K562 (cell line): ENCODE measurements around the gene COL23A1. TPM values are rescaled to one million over a fixed set of nuclear protein-coding genes. Genes with fewer than 3 reads are reported as not detected.

Source experiments
- ATAC-seq: fragments of 200-7000 bp; cut with Tn5 transposase; 3 replicates; pipeline ENCODE4 v1.9.1; 2020; ENCODE audit warnings: moderate library complexity
- BruUV-seq: library from RNA; stranded (reverse); fragments of 400-500 nt; replicated peaks from 2 replicates; lab custom pipeline; 2021; lab: Mats Ljungman, UMichigan
- CTCF ChIA-PET: fragments of 300-600 bp; formaldehyde crosslinking; extraction: SDS; loops from one replicate; lab custom pipeline; 2021; ENCODE audit warnings: low intra/inter-chr PET ratio; lab: Yijun Ruan, JAX
- POLR2A ChIA-PET: fragments of 300-600, 350-650 bp; sonication (Branson Sonifier 250); formaldehyde crosslinking; extraction: SDS; loops from one replicate; lab custom pipeline; 2021; ENCODE audit warnings: antibody characterized with exemption, inconsistent platforms; lab: Yijun Ruan, JAX
- DNase-seq, 4 experiments: peaks; one replicate each; pipeline versions ENCODE4 v3.0.0 to v3.0.0-alpha.2; 2011 to 2018; ENCODE audit warnings: low spot score in 3 of 4, mixed read lengths in 3 of 4; ENCODE audit errors: extremely low read depth in 1 of 4
- FAIRE-seq: peaks from 2 replicates; lab custom pipeline; 2011; peaks lifted over from hg19 to GRCh38; lab: Jason Lieb, UNC
- H2AFZ ChIP-seq: 2 replicates; pipeline ENCODE4 v1.6.0; 2011; ENCODE audit warnings: low read depth, low read length, control low read depth, inconsistent platforms
- H3K27ac ChIP-seq: fragments of 200-600 bp; 3 replicates; pipeline ENCODE4 v1.8.0; 2011; ENCODE audit warnings: low read depth, mild to moderate bottlenecking, control low read depth, inconsistent platforms, low read length, moderate library complexity, mixed read lengths; ENCODE audit errors: extremely low read depth
- H3K27me3 ChIP-seq, 2 experiments: fragments of 300-600 bp in 1 of 2; 2 replicates in 1 of 2; 3 replicates in 1 of 2; pipeline versions ENCODE4 v1.6.0 to v1.8.0; 2011; ENCODE audit warnings: inconsistent platforms in 2 of 2, low read length in 2 of 2, mild to moderate bottlenecking in 1 of 2, mixed read lengths in 1 of 2, moderate library complexity in 1 of 2; ENCODE audit not compliant: control insufficient read depth in 2 of 2, insufficient read depth in 2 of 2
- H3K36me3 ChIP-seq: fragments of 300-600 bp; 3 replicates; pipeline ENCODE4 v1.8.0; 2011; ENCODE audit warnings: mild to moderate bottlenecking, low read length, inconsistent platforms; ENCODE audit not compliant: control insufficient read depth, insufficient read depth
- H3K4me1 ChIP-seq, 2 experiments: fragments of 200-600 bp in 1 of 2; replicated peaks in 1 of 2; 2 replicates in 1 of 2; 3 replicates in 1 of 2; pipeline versions ENCODE4 v1.5.1 to v1.8.0; 2011; ENCODE audit warnings: inconsistent platforms in 2 of 2, low read length in 2 of 2, mild to moderate bottlenecking in 1 of 2, mixed read lengths in 1 of 2, moderate library complexity in 1 of 2; ENCODE audit not compliant: control insufficient read depth in 2 of 2, insufficient read depth in 2 of 2
- H3K4me2 ChIP-seq: 2 replicates; pipeline ENCODE4 v1.6.1; 2011; ENCODE audit warnings: low read length, control low read depth, inconsistent platforms, mixed read lengths; ENCODE audit not compliant: insufficient read depth
- H3K4me3 ChIP-seq: fragments of 200-600 bp; sonication (generic), shearing (Covaris generic); 2 replicates; pipeline ENCODE4 v1.5.1; 2016; ENCODE audit warnings: control low read depth, inconsistent platforms
- H3K79me2 ChIP-seq: fragments of 200-600 bp; 3 replicates; pipeline ENCODE4 v1.8.0; 2011; ENCODE audit warnings: low read length, inconsistent platforms; ENCODE audit not compliant: control insufficient read depth, insufficient read depth
- H3K9ac ChIP-seq, 2 experiments: 2 replicates each; pipeline versions ENCODE4 v1.6.0 to v1.6.1; 2011; ENCODE audit warnings: low read depth in 2 of 2, low read length in 2 of 2, control low read depth in 1 of 2, inconsistent platforms in 1 of 2, mild to moderate bottlenecking in 1 of 2, mixed read lengths in 1 of 2; ENCODE audit not compliant: insufficient read depth in 1 of 2
- H3K9me1 ChIP-seq: one replicate; pipeline ENCODE4 v1.6.0; 2011; ENCODE audit warnings: inconsistent platforms, mild to moderate bottlenecking, low read length, moderate library complexity; ENCODE audit not compliant: control insufficient read depth, insufficient read depth
- H3K9me3 ChIP-seq: replicated peaks from 2 replicates; pipeline ENCODE4 v1.5.1; 2011; ENCODE audit warnings: low read depth, low read length, inconsistent platforms; ENCODE audit not compliant: control insufficient read depth, insufficient read depth
- H4K20me1 ChIP-seq: replicated peaks from 2 replicates; pipeline ENCODE4 v1.6.1; 2011; ENCODE audit warnings: low read length, inconsistent platforms, mixed read lengths; ENCODE audit not compliant: control insufficient read depth, insufficient read depth
- ASH1L ChIP-seq: fragments of 450-650 bp; IDR thresholded peaks from 2 replicates; pipeline ENCODE4 v1.6.1; 2018; ENCODE audit warnings: borderline replicate concordance, mild to moderate bottlenecking, low read depth; ENCODE audit not compliant: partially characterized antibody
- FOS ChIP-seq: IDR thresholded peaks from 3 replicates; pipeline ENCODE4 v1.6.1; 2011; ENCODE audit not compliant: insufficient read length; ENCODE audit errors: extremely low read depth
- FOXK2 ChIP-seq, 2 experiments: fragments of 450-650 bp; IDR thresholded peaks in 1 of 2; conservative IDR thresholded peaks in 1 of 2; 2 replicates each; pipeline ENCODE4 v1.6.1; 2016; ENCODE audit warnings: low read depth in 2 of 2, mild to moderate bottlenecking in 1 of 2
- GTF2F1 ChIP-seq: IDR thresholded peaks from 2 replicates; pipeline ENCODE4 v1.6.1; 2011; ENCODE audit warnings: low read depth, low read length, improper control_type of control experiment
- KAT2B ChIP-seq: IDR thresholded peaks from one replicate; pipeline ENCODE4 v1.6.1; 2012; ENCODE audit warnings: low read depth, mild to moderate bottlenecking, control low read depth, inconsistent platforms, low read length, moderate library complexity
- KLF1 ChIP-seq: fragments of 450-650 bp; IDR thresholded peaks from 2 replicates; pipeline ENCODE4 v1.6.1; 2016; ENCODE audit warnings: missing genetic modification characterization, missing compliant biosample characterization
- LEF1 ChIP-seq: fragments of 450-650 bp; IDR thresholded peaks from 2 replicates; pipeline ENCODE4 v1.6.1; 2016; ENCODE audit warnings: mild to moderate bottlenecking
- PBX2 ChIP-seq, 2 experiments: IDR thresholded peaks in 1 of 2; conservative IDR thresholded peaks in 1 of 2; 2 replicates each; pipeline ENCODE4 v1.6.1; 2016; ENCODE audit warnings: low read depth in 2 of 2, mild to moderate bottlenecking in 1 of 2, missing compliant biosample characterization in 1 of 2, missing genetic modification characterization in 1 of 2, moderate library complexity in 1 of 2
- PML ChIP-seq: IDR thresholded peaks from 2 replicates; pipeline ENCODE4 v1.6.1; 2012; ENCODE audit warnings: low read length, inconsistent platforms
- POLR2A ChIP-seq: fragments of 450-650 bp; conservative IDR thresholded peaks from 2 replicates; pipeline ENCODE4 v1.6.1; 2016
- TCF15 ChIP-seq: fragments of 250-450 bp; sonication (Bioruptor Pico); IDR thresholded peaks from 2 replicates; pipeline ENCODE4 v1.8.0; 2022; ENCODE audit warnings: moderate library complexity, mild to moderate bottlenecking, inconsistent platforms
- TCF7L2 ChIP-seq: fragments of 150-350 bp; IDR thresholded peaks from 2 replicates; pipeline ENCODE4 v1.6.1; 2016; ENCODE audit warnings: low read depth, mild to moderate bottlenecking, low read length, moderate library complexity
- THRA ChIP-seq: fragments of 450-650 bp; IDR thresholded peaks from 2 replicates; pipeline ENCODE4 v1.6.1; 2017; ENCODE audit warnings: mild to moderate bottlenecking, moderate library complexity
- TSC22D4 ChIP-seq: fragments of 450-650 bp; IDR thresholded peaks from 2 replicates; pipeline ENCODE4 v1.6.1; 2016; ENCODE audit warnings: missing genetic modification characterization, missing biosample characterization, control low read depth
- ZBED1 ChIP-seq: IDR thresholded peaks from 2 replicates; pipeline ENCODE4 v1.6.1; 2014
- ZC3H8 ChIP-seq: fragments of 450-650 bp; IDR thresholded peaks from 2 replicates; pipeline ENCODE4 v1.6.1; 2017
- ZNF589 ChIP-seq: fragments of 200-800 bp; sonication (Bioruptor generic); IDR thresholded peaks from 2 replicates; pipeline ENCODE4 v1.6.1; 2016; ENCODE audit warnings: low read depth, missing genetic modification characterization, missing compliant biosample characterization
- whole genome bisulfite sequencing: fragments of 100-300 bp; shearing (Covaris generic); methylation state at CpG from one replicate; pipeline ENCODE4 v1.1.6; 2016; ENCODE audit warnings: low coverage, mixed read lengths; ENCODE audit not compliant: insufficient coverage; ENCODE audit errors: missing lambda C conversion rate; 5-methylcytosine and 5-hydroxymethylcytosine counted together
- in situ Hi-C: fragments of 300-500 bp; cut with MboI; formaldehyde crosslinking; loops from 4 replicates; pipeline ENCODE4 v1.15.0; 2018; ENCODE audit warnings: inconsistent platforms, mixed read lengths
- intact Hi-C: fragments of 100-400 bp; cut with micrococcal nuclease; formaldehyde crosslinking; loops from 2 replicates; pipeline ENCODE4 v1.14.2; 2022
- polyA plus RNA-seq, 8 experiments: library from polyadenylated mRNA; depleted of rRNA in 4 of 8; stranded (reverse) in 5 of 8; unstranded in 3 of 8; fragments of >200 nt; fragmentation: Nextera tagmentation in 2 of 8; fragmentation: Illumina TruSeq in 1 of 8; extraction: Ambion mirVana in 2 of 8; extraction: Trizol in 1 of 8; gene quantifications; 2 replicates each; pipeline versions ENCODE4 v1.2.1 to v1.2.3, GENCODE V29; 2011 to 2014; ENCODE audit warnings: inconsistent platforms in 1 of 8, missing spikeins in 1 of 8
- total RNA-seq, 7 experiments: library from RNA; depleted of rRNA in 6 of 7; stranded (reverse); fragments of >200 nt in 6 of 7; fragmentation: Illumina TruSeq in 2 of 7; extraction: Trizol in 2 of 7; gene quantifications; 2 replicates each; pipeline versions ENCODE4 v1.2.1 to v1.2.3, GENCODE V29; 2011 to 2021; ENCODE audit warnings: low replicate concordance in 1 of 7

COL23A1 gene
- total and polyA plus RNA-seq, 9 of the 15 experiments (the other 6 are each of a cell fraction or from before 2014, with no cell fraction given), result 0.09 TPM; not detected in 8

- TF ChIP-seq FOXK2 (conservative IDR thresholded peaks at IDR 0.05 in 1 of 2, IDR thresholded peaks at IDR 0.05 in 1 of 2; ENCODE audit: low read depth in 2 of 2) (no peak), ASH1L (no peak), TSC22D4 (tag) (no peak), ZBED1 (0 out of 2 replicates have a peak, but pooled peaks have one; percentile 3), POLR2A (0 out of 2 replicates have a peak, but pooled peaks have one; percentile 7), LEF1 (no peak), ZNF589 (CRISPR knock-in tag) (no peak)
- TF ChIP-seq, all 486 proteins: peak for 4
Observed at GRCh38 chr5:178207917-178208280, 382.3 kb downstream of the COL23A1 start (continued).

- ATAC-seq, result no peak
- DNase-seq, result no peak
- peaks cover 10% of the 10 kb centered on the region for H3K9me1 ChIP-seq
- peaks cover 69% of the 10 kb centered on the region for H3K79me2 ChIP-seq
- H2AFZ ChIP-seq, result no peak overlapping the region
- no peak for TF ChIP-seq GTF2F1
- TF ChIP-seq KLF1 (tag), result no peak
- no peak for TF ChIP-seq ZC3H8
- no peak for TF ChIP-seq PBX2 (CRISPR knock-in tag; IDR thresholded peaks at IDR 0.05; ENCODE audit: low read depth)
- no peak for TF ChIP-seq PBX2 (tag; conservative IDR thresholded peaks at IDR 0.05; ENCODE audit: low read depth)
- TF ChIP-seq TCF15, result no peak
- TF ChIP-seq THRA, result no peak
- no peak for TF ChIP-seq FOS
- 0 out of 2 replicates have a peak, but pooled peaks have one; percentile 7 for TF ChIP-seq POLR2A
- TF ChIP-seq TCF7L2, result no peak
- TF ChIP-seq PML, result 0 out of 2 replicates have a peak, but pooled peaks have one; percentile 2
- 0 out of 2 replicates have a peak, but pooled peaks have one; percentile 37 for TF ChIP-seq ZBED1
- no peak for TF ChIP-seq KAT2B
- ChIA-PET POLR2A (interaction anchor here (0.6 to 12.7 kb wide), 5 partner anchors 9 to 553 kb away, joined by 3 to 162 read pairs (median 11); partner anchors contain the start of gene PHYKPL), CTCF (no interaction called here)
- no peak for FAIRE-seq
- intact Hi-C loops, result no loop called here
- H3K36me3 ChIP-seq, result peaks cover 71% of the 10 kb centered on the region
- H3K9me3 ChIP-seq, result no peaks in the 10 kb centered on the region
- no TSS peak for BruUV-seq
- 67% methylated on average over 5 of the region's 5 CpGs for WGBS
- peaks cover 68% of the 10 kb centered on the region for H4K20me1 ChIP-seq
- peak overlapping the region; percentile 72 to 93; a peak in 3 of 4 replicates for H3K9ac ChIP-seq
- peak overlapping the region; percentile 96 for H3K4me2 ChIP-seq
- peaks cover 23 to 25% of the 10 kb centered on the region in 2 experiments; a peak in 4 of 5 replicates for H3K4me1 ChIP-seq
- peak overlapping the region; percentile 41; the same call in 2 of the 3 replicates for H3K27ac ChIP-seq
- in situ Hi-C loops, result no loop called here
- no peaks in the 10 kb centered on the region for H3K27me3 ChIP-seq
- peak overlapping the region; percentile 80; the same call in 1 of the 2 replicates for H3K4me3 ChIP-seq
Observed at GRCh38 chr5:178207183-178207916, 382.8 kb downstream of the COL23A1 start.
